HG03520 (cell line): Measurements from ENCODE around the gene RELL2.

Experiments
- ATAC-seq: cut with Tn5 transposase; IDR thresholded peaks from one replicate; pipeline ENCODE4 v1.9.1; 2021; ENCODE audit warnings: mild to moderate bottlenecking, moderate library complexity; ENCODE audit not compliant: unreplicated experiment

The RELL2 gene

GRCh38 chr5:141675672-141676071 is 38.9 kb downstream of the RELL2 start:
- no peak for ATAC-seq

DNA sequence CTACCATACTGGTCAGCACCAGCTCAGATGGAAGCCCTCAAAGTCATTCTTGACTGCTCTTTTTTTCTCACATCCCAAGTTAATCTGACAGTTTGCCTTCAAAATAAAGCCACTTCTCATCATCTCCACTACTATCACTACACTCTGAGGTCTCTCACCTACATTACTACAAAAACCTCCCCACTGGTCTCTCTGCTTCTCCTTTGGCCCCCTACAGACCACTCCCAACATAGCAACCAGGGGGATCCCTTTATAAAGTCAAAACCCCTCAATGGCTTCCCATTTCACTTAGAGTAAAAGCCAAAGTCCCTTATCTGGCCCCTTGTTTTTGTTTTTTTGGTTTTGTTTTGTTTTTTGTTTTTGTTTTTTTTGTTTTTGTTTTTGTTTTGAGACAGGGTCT is 40.6 kb downstream of the RELL2 start:
- no peak for ATAC-seq

DNA sequence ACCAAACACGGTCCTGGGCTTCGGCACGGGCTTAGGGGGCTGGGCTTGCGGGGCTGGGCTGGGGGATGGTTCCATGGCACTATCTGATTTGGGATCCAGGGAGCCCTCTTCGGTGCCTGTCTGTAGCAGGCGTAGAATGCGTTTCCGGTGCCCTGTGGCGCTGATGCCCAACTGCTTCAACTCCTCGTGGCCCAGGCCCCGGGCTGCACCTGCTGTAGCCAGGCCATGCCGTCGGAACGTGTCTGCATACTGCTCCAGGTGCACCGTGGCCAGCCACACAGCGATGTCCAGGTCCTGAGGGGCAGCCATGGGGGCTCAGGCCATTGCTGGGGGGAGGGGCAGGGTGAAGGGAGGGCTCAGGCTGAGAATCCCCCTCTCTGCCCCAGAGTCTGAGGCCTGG is 43.4 kb downstream of the RELL2 start:
- no peak for ATAC-seq

GRCh38 chr5:141680751-141681201 is 44.0 kb downstream of the RELL2 start:
- no peak for ATAC-seq

GRCh38 chr5:141681295-141681694 is 44.5 kb downstream of the RELL2 start:
- no peak for ATAC-seq

GRCh38 chr5:141681695-141682641 is 45.2 kb downstream of the RELL2 start, which contains the start of gene ARAP3:
Gene ARAP3 (minus strand): TSS chr5:141682230. CDS start chr5:141680486, 1,744 bp downstream.
- ATAC-seq: no peak

DNA sequence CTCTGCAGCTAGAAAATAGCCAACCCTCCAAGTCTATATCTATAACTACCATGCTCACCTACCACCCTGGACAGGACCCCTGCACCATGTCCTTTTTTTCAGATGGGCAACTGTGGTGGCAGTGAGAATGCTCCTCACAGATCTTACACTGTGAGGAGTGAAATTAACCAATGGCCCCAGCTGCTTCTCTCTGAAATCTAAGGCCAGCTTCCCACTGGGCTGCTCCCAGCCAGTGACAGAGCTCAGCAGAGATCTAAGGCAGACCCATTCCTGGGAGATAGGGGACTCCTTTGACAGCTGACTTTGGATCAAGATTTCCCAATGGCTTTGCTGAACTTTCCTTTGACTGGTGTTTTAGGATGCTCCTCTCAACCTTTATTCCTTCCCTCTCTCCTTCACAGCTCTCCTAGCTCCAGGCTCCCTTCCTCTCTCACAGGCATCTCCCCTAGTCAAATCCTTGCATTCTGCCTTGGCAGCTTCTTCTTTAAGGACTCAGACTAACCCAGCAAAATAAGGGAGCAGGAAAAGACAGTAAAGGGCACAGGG is 46.9 kb downstream of the RELL2 start:
- ATAC-seq: no peak

GRCh38 chr5:141685591-141685990 is 48.8 kb downstream of the RELL2 start:
- no peak for ATAC-seq

DNA sequence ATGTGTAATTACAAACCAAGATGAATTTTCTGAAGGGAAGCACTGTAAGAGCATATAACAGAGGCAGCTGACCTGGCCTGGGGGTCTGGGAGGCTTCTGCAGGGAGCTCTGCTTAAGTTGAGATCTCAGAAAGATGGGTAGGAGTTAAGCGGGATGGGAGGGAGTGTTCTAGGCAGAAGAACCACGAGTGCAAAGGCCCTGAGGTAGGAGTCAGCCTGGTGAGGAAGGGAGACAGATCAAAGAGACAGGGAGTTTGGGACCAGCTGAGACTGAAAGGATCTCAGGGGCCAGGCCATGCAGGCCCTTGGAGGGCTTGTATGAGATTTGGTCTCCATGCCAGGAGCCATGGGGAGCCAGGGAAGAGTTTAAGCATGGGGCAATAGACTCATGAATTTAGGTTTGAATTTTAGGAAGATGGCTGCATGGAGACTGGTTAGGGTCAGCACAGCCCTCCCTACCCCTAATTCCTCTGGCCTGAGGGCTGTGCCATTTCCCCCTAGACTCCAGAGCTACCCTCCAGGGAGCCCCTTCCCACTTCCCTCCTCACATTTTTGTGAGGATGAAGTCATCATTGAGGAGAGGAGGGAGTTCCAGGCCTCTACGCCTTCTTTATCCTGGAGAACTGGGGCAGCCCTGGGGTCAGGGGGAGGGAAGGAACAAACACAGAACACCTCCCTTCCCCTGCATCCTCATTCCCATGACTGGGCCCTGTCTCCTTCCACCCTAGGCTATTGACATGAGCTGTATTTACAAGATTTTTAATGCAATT is 50.0 kb downstream of the RELL2 start:
- no peak for ATAC-seq
